ENCODE measurements around the gene FAAP20.

DNA sequence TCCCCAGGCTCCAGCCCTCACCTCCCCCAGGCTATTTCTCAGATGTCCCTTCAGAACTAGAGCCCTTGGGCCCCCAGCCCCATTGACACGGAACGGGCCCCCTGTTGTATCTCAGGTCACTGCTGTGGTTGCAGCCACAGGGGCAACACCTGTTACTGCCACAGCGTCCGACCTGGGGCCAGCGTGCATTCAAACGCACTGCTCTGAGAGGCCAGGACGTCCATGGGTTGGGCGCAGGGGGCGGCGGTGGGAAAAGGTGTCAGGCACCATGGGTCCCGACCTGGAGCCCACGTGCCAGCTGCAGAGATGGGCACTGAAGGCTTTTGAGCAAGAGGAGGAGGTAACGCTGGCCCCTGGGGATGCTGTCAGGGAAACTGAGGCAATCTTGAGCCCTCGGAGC, 13.3 kb downstream of the FAAP20 start:
- TF ChIP-seq EZH2 (IDR thresholded peaks at IDR 0.05; ENCODE audit: low read depth, low read length, severe bottlenecking): no peak
- no peak for TF ChIP-seq RAD21 (IDR thresholded peaks at IDR 0.05 in 1 of 2, conservative IDR thresholded peaks at IDR 0.05 in 1 of 2; ENCODE audit: low read depth in 2 of 2, low read length in 2 of 2)
- TF ChIP-seq, protein P1, sequence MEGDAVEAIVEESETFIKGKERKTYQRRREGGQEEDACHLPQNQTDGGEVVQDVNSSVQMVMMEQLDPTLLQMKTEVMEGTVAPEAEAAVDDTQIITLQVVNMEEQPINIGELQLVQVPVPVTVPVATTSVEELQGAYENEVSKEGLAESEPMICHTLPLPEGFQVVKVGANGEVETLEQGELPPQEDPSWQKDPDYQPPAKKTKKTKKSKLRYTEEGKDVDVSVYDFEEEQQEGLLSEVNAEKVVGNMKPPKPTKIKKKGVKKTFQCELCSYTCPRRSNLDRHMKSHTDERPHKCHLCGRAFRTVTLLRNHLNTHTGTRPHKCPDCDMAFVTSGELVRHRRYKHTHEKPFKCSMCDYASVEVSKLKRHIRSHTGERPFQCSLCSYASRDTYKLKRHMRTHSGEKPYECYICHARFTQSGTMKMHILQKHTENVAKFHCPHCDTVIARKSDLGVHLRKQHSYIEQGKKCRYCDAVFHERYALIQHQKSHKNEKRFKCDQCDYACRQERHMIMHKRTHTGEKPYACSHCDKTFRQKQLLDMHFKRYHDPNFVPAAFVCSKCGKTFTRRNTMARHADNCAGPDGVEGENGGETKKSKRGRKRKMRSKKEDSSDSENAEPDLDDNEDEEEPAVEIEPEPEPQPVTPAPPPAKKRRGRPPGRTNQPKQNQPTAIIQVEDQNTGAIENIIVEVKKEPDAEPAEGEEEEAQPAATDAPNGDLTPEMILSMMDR (IDR thresholded peaks at IDR 0.05; ENCODE audit: control extremely low read depth in 1 of 3, insufficient read depth in 1 of 3, low read depth in 1 of 3, low read length in 3 of 3): no peak
- TF ChIP-seq POLR2A (IDR thresholded peaks at IDR 0.05; ENCODE audit: control extremely low read depth in 1 of 2, low read depth in 2 of 2, low read length in 2 of 2): no peak
- TF ChIP-seq TAF7 (optimal IDR thresholded peaks at IDR 0.05; ENCODE audit: borderline replicate concordance, low read depth, low read length): no peak
- TF ChIP-seq CREB1 (IDR thresholded peaks at IDR 0.05): no peak
- no peak for TF ChIP-seq JUN (IDR thresholded peaks at IDR 0.05; ENCODE audit: low read depth, low read length)
- TF ChIP-seq ZNF274 (IDR thresholded peaks at IDR 0.05; ENCODE audit: borderline replicate concordance, extremely low read depth, low read length): no peak

All from H1 (cell line).